GM19438 (cell line): Measurements from ENCODE around the gene DNAJA1.
"Not testable (repeated sequence)": the region's sequence is repeated elsewhere in the genome, so short reads cannot be mapped to it uniquely, and the experiment has no call there.

Source experiments
- ATAC-seq: cut with Tn5 transposase; IDR thresholded peaks from one replicate; pipeline ENCODE4 v1.9.1; 2021; ENCODE audit warnings: low read depth; ENCODE audit not compliant: unreplicated experiment

Gene DNAJA1

GRCh38 chr9:33080534-33080933 lies 55.5 kb downstream of the DNAJA1 start:
- no peak for ATAC-seq

GRCh38 chr9:33081128-33081851 lies 56.2 kb downstream of the DNAJA1 start:
- no peak for ATAC-seq

- ATAC-seq = no peak
These were observed 57.1 kb downstream of the DNAJA1 start for GRCh38 chr9:33082128-33082527.

GRCh38 chr9:33082538-33083326 lies 57.7 kb downstream of the DNAJA1 start:
- no peak for ATAC-seq

GRCh38 chr9:33085672-33086071 lies 60.6 kb downstream of the DNAJA1 start:
- ATAC-seq = not testable (repeated sequence)
